ENCODE data around the gene PXDN.

- TF ChIP-seq CTCF (conservative IDR thresholded peaks at IDR 0.05 in 1 of 2, IDR thresholded peaks at IDR 0.05 in 1 of 2; ENCODE audit: extremely low read depth in 1 of 2, insufficient read depth in 1 of 2, low read depth in 1 of 2, low read length in 2 of 2) = no peak
- TF ChIP-seq EZH2 (IDR thresholded peaks at IDR 0.05; ENCODE audit: borderline replicate concordance, low read length) = no peak
Measured at GRCh38 chr2:1640301-1641135, 103.8 kb downstream of the PXDN start.

Measured in mammary epithelial cell (primary cell).